Choroid plexus epithelial cell (primary cell): Measurements from ENCODE around the gene TDG.
"Not testable (repeated sequence)": the region's sequence is repeated elsewhere in the genome, so short reads cannot be mapped to it uniquely, and the experiment has no call there.

Source experiments
- DNase-seq: peaks from one replicate; pipeline ENCODE4 v3.0.0-alpha.2; 2010; ENCODE audit warnings: low read depth
- H3K4me3 ChIP-seq: 2 replicates; pipeline ENCODE4 v1.5.1; 2011; ENCODE audit warnings: low read depth, mild to moderate bottlenecking, control low read depth, low read length, moderate library complexity
- CTCF ChIP-seq: conservative IDR thresholded peaks from 2 replicates; pipeline ENCODE4 v1.5.1; 2011; ENCODE audit warnings: low read depth, mild to moderate bottlenecking, control low read depth, inconsistent platforms, low read length, moderate library complexity

TDG gene

GRCh38 chr12:104012331-104012730, 46.7 kb downstream of the TDG start:
- DNase-seq, result no peak
- H3K4me3 ChIP-seq, result no peak overlapping the region
- no peak for TF ChIP-seq CTCF

GRCh38 chr12:104021862-104022261, 56.2 kb downstream of the TDG start:
- not testable (repeated sequence) for H3K4me3 ChIP-seq, DNase-seq

DNA sequence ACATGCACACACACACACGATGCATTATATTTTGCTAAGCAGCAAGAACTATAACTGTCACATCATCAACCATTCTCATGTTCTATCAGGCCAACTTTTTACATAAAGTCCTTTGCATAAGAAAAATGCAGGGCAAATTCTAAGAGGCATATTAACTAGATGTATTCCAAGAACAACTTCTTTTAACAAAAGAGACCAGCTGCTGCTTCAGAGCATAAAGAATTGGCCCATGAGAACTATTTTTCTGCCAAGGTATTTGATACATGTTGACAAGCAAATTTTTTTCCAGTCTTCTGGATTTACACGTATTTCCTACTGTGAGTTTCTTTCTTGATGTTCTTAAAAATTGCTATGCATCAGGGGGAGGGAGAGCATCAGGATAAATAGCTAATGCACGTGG, 57.1 kb downstream of the TDG start:
- no peak for DNase-seq
- no peak for TF ChIP-seq CTCF
- H3K4me3 ChIP-seq, result no peak overlapping the region

DNA sequence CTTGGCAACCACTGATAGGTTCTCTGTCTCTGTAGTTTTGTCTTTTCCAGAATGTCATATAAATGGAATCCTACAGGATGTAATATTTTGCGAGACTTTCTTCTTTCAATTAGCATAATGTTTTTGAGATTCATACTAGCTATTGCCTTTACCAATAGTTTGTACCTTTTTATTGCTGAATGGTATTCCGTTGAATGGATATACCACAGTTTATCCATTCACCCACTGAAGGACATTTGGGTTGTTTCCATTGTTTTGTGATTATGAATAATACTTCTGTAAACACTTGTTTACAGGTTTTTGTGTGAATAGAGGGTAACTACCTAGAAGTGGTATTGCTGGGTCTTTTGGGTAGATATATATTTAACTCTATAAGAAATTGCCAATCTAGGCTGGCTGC, 58.0 kb downstream of the TDG start:
- TF ChIP-seq CTCF, result no peak
- DNase-seq, result no peak
- no peak overlapping the region for H3K4me3 ChIP-seq

DNA sequence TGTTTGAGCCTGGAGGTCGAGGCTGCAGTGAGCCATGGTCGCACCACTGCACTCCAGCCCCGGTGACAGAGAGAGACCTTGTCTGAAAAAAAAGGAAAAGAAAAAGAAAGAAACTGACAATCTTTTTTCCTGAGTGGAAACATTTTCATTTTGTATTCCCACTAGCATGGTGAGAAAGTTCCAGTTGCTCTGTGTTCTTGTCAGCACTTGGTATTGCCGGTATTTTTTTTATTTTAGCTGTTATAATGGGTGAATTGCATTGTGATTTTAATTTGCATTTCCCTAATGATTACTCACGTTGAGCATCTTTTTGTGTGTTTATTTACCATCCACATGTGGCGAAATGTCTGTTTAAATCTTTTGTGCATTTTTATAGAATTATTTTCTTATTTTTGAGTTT, 58.7 kb downstream of the TDG start:
- no peak overlapping the region for H3K4me3 ChIP-seq
- DNase-seq, result no peak
- TF ChIP-seq CTCF, result no peak

GRCh38 chr12:104025771-104026170, 60.1 kb downstream of the TDG start:
- DNase-seq, result no peak
- H3K4me3 ChIP-seq, result no peak overlapping the region
- TF ChIP-seq CTCF, result no peak

- no peak for DNase-seq
- no peak for TF ChIP-seq CTCF
- no peak overlapping the region for H3K4me3 ChIP-seq
Measured at GRCh38 chr12:104026841-104027599, 61.3 kb downstream of the TDG start.

DNA sequence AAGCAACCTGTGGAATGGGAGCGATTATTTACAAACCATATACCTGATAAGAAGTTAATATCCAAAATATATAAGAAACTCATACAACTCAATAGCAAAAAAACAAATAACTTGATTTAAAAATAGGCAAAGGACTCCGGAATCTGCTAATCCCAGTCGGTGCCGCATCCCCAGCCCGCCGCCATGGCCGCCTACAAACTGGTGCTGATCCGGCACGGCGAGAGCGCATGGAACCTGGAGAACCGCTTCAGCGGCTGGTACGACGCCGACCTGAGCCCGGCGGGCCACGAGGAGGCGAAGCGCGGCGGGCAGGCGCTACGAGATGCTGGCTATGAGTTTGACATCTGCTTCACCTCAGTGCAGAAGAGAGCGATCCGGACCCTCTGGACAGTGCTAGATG, 64.9 kb downstream of the TDG start:
- not testable (repeated sequence) for H3K4me3 ChIP-seq, DNase-seq

DNA sequence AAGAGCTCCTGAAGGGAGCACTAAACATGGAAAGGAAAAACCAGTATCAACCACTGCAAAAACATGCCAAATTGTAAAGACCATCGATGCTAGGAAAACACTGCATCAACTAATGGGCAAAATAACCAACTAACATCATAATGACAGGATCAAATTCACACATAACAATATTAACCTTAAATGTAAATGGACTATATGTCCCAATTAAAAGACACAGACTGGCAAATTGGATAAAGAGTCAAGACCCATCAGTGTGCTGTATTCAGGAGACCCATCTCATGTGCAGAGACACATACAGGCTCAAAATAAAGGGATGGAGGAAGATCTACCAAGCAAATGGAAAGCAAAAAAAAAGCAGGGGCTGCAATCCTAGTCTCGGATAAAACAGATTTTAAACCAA, 70.5 kb downstream of the TDG start:
- DNase-seq, H3K4me3 ChIP-seq: not testable (repeated sequence)
